Inflammatory macrophage treated with lipopolysaccharide for 4 hours (primary cell): ENCODE measurements around the gene OR5B21.

Source experiments
- DNase-seq: peaks from one replicate; pipeline ENCODE4 v3.0.0-alpha.2; 2020

The OR5B21 gene

GRCh38 chr11:58490827-58491226 is 17.1 kb downstream of the OR5B21 start:
- DNase-seq: no peak

- DNase-seq: no peak
These were observed 20.7 kb downstream of the OR5B21 start for GRCh38 chr11:58487170-58487569.

DNA sequence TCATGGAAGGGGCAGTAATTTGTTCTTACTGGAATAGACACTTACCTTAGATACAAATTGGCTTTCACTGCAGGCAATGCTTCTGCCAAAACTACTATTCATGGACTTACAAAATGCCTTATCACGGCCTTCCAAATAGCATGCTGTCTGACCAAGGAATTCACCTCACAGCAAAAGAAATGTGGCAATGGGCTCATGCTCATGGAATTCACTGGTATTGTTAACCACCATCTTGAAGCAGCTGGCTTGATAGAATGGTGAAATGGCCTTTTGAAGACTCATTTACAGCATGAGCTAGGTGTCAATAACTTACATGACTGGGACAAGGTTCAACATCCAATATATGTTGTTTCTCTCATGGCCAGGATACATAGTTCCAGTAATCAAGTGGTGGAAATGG is 21.9 kb downstream of the OR5B21 start:
- no peak for DNase-seq

- DNase-seq: no peak
These were observed 36.0 kb downstream of the OR5B21 start for GRCh38 chr11:58471892-58472291.

- no peak for DNase-seq
These were observed 41.6 kb downstream of the OR5B21 start for GRCh38 chr11:58466293-58466692.

DNA sequence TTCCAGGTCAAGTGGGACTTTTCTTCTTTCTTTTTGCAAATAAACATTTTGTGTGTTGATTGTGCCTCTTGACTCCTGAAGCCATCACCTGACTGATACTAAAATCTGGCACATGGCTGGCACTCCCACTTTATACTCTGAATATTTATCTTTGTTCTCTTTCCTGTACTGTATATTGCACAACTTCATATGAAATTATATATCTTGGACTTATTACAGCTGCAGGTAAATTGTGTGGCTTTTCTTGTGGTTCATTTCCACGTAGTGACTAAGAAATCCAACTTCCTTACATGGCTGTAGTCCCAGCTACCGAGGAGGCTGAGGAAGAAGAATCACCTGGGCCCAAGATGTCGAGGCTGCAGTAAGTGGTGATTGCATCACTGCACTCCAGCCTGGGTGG is 42.2 kb downstream of the OR5B21 start:
- no peak for DNase-seq
